Calu3 (cell line): ENCODE measurements around the gene SLIT3. TPM values are rescaled to one million over a fixed set of nuclear protein-coding genes. Genes with fewer than 3 reads are reported as not detected.

ENCODE experiments used
- BruUV-seq: library from RNA; stranded (reverse); fragments of 400-500 nt; replicated peaks from 2 replicates; lab custom pipeline; 2021; lab: Mats Ljungman, UMichigan
- CTCF ChIA-PET: fragments of 300-600 bp; sonication (Branson Sonifier 250); formaldehyde crosslinking; loops from one replicate; lab custom pipeline; 2022; ENCODE audit warnings: antibody characterized with exemption; lab: Charles Lee
- DNase-seq: peaks from one replicate; pipeline ENCODE4 v3.0.0; 2022
- H3K27ac Mint-ChIP-seq: one replicate; pipeline ENCODE4 v1.8.0; 2022; ENCODE audit warnings: mixed read lengths; ENCODE audit not compliant: unreplicated experiment
- H3K27me3 Mint-ChIP-seq: one replicate; pipeline ENCODE4 v1.8.0; 2022; ENCODE audit warnings: mixed read lengths; ENCODE audit not compliant: unreplicated experiment
- H3K36me3 Mint-ChIP-seq: one replicate; pipeline ENCODE4 v1.8.0; 2022; ENCODE audit warnings: mild to moderate bottlenecking, moderate library complexity, mixed read lengths; ENCODE audit not compliant: insufficient read depth, unreplicated experiment
- H3K4me1 Mint-ChIP-seq: one replicate; pipeline ENCODE4 v1.8.0; 2022; ENCODE audit warnings: mild to moderate bottlenecking, low read depth, mixed read lengths; ENCODE audit not compliant: unreplicated experiment
- H3K4me3 Mint-ChIP-seq: one replicate; pipeline ENCODE4 v1.8.0; 2022; ENCODE audit warnings: mild to moderate bottlenecking, low read depth, moderate library complexity, mixed read lengths; ENCODE audit not compliant: unreplicated experiment
- H3K9me3 Mint-ChIP-seq: one replicate; pipeline ENCODE4 v1.8.0; 2022; ENCODE audit warnings: low read depth, mixed read lengths; ENCODE audit not compliant: unreplicated experiment
- intact Hi-C: fragments of 100-400 bp; cut with micrococcal nuclease; formaldehyde crosslinking; loops from one replicate; pipeline ENCODE4 v1.10.0; 2022; ENCODE audit not compliant: unreplicated experiment
- total RNA-seq: library from RNA; stranded (reverse); gene quantifications from 2 replicates; pipeline ENCODE4 v1.2.3, GENCODE V29; 2022
- TF ChIP-seq, protein P1 (sequence below): fragments of 200-600 bp; IDR thresholded peaks from one replicate; pipeline ENCODE4 v1.8.0; 2022; ENCODE audit warnings: antibody characterized with exemption; ENCODE audit not compliant: unreplicated experiment

The SLIT3 gene
- total RNA-seq, 1 experiment from 2014 or later, result not detected

- Mint-ChIP-seq H3K36me3 (no peaks in the 10 kb centered on the region), H3K4me1 (no peaks in the 10 kb centered on the region), H3K4me3 (no peak overlapping the region), H3K27me3 (peaks cover 75% of the 10 kb centered on the region), H3K9me3 (no peaks in the 10 kb centered on the region), H3K27ac (no peak overlapping the region)
- TF ChIP-seq, protein P1, sequence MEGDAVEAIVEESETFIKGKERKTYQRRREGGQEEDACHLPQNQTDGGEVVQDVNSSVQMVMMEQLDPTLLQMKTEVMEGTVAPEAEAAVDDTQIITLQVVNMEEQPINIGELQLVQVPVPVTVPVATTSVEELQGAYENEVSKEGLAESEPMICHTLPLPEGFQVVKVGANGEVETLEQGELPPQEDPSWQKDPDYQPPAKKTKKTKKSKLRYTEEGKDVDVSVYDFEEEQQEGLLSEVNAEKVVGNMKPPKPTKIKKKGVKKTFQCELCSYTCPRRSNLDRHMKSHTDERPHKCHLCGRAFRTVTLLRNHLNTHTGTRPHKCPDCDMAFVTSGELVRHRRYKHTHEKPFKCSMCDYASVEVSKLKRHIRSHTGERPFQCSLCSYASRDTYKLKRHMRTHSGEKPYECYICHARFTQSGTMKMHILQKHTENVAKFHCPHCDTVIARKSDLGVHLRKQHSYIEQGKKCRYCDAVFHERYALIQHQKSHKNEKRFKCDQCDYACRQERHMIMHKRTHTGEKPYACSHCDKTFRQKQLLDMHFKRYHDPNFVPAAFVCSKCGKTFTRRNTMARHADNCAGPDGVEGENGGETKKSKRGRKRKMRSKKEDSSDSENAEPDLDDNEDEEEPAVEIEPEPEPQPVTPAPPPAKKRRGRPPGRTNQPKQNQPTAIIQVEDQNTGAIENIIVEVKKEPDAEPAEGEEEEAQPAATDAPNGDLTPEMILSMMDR, result no peak
- intact Hi-C loops, result no loop called here
- CTCF ChIA-PET, result no interaction called here
- no peak for DNase-seq
- no TSS peak for BruUV-seq
These were observed 384.7 kb downstream of the SLIT3 start for GRCh38 chr5:168916266-168916665.

DNA sequence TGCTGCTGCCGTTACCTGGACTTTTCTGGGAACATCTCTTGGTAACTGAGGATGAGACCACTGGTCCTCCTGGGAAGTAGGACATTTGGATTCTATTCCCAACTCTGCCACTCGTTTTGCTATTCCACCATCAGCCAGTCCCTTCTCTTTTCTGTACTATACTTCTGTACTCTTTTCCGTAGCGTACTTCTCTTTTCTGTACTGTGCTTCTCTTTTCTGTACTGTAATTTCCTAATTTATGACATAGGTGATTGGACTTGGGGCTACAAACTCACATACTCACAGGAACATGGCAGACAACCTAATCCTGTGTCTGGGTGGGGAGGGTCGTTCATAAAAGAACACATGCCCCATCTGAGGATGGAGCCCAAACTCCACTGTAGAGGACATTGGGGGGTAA, 386.4 kb downstream of the SLIT3 start:
- H3K27me3 Mint-ChIP-seq, result peaks cover 78% of the 10 kb centered on the region
- no TSS peak for BruUV-seq
- H3K4me3 Mint-ChIP-seq, result no peak overlapping the region
- no peaks in the 10 kb centered on the region for H3K9me3 Mint-ChIP-seq
- no peaks in the 10 kb centered on the region for H3K36me3 Mint-ChIP-seq
- H3K4me1 Mint-ChIP-seq, result no peaks in the 10 kb centered on the region
- TF ChIP-seq, protein P1, result no peak
- no peak for DNase-seq
- CTCF ChIA-PET, result no interaction called here
- H3K27ac Mint-ChIP-seq, result no peak overlapping the region
- intact Hi-C loops, result no loop called here

- no peaks in the 10 kb centered on the region for H3K9me3 Mint-ChIP-seq
- H3K4me3 Mint-ChIP-seq, result no peak overlapping the region
- peaks cover 82% of the 10 kb centered on the region for H3K27me3 Mint-ChIP-seq
- intact Hi-C loops, result no loop called here
- TF ChIP-seq, protein P1, result no peak
- DNase-seq, result no peak
- BruUV-seq, result no TSS peak
- no peaks in the 10 kb centered on the region for H3K36me3 Mint-ChIP-seq
- CTCF ChIA-PET, result no interaction called here
- no peak overlapping the region for H3K27ac Mint-ChIP-seq
- H3K4me1 Mint-ChIP-seq, result no peaks in the 10 kb centered on the region
These were observed 390.1 kb downstream of the SLIT3 start for GRCh38 chr5:168910874-168911273.

DNA sequence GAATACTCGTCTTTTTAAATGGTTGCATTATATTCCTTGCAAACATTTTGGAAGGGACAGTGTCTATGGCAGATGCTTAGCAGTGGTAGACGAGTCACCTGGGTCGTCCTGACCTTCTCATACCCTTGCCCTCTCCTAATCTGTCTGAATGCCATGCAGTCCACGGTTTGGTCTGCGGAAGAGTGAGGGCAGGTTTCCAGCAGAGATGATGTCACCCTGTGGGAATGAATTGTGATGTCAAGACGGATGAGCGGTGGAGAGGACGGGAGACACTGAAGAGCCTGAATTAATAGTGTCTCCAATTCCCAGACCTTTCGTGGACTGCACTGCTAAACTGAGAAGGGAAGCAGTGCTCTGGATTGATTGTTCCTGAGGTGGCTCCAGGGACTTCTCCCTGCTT, 392.7 kb downstream of the SLIT3 start:
- Mint-ChIP-seq H3K36me3 (no peaks in the 10 kb centered on the region), H3K4me3 (no peak overlapping the region), H3K27me3 (peaks cover 83% of the 10 kb centered on the region), H3K27ac (no peak overlapping the region), H3K4me1 (no peaks in the 10 kb centered on the region), H3K9me3 (no peaks in the 10 kb centered on the region)
- no TSS peak for BruUV-seq
- CTCF ChIA-PET, result no interaction called here
- no peak for DNase-seq
- intact Hi-C loops, result no loop called here
- TF ChIP-seq, protein P1, result no peak
